Stimulated activated CD4-positive, alpha-beta T cell treated with anti-CD3 and anti-CD28 coated beads, Interleukin-4, amount 100 ng/mL, for 48 hours (primary cell): ENCODE results near the gene L1CAM.

Experiments
- DNase-seq, 2 donors: peaks; one replicate each; pipeline ENCODE4 v3.0.0-alpha.2; 2020; ENCODE audit warnings: low read depth in 2 of 2

Gene L1CAM

DNA sequence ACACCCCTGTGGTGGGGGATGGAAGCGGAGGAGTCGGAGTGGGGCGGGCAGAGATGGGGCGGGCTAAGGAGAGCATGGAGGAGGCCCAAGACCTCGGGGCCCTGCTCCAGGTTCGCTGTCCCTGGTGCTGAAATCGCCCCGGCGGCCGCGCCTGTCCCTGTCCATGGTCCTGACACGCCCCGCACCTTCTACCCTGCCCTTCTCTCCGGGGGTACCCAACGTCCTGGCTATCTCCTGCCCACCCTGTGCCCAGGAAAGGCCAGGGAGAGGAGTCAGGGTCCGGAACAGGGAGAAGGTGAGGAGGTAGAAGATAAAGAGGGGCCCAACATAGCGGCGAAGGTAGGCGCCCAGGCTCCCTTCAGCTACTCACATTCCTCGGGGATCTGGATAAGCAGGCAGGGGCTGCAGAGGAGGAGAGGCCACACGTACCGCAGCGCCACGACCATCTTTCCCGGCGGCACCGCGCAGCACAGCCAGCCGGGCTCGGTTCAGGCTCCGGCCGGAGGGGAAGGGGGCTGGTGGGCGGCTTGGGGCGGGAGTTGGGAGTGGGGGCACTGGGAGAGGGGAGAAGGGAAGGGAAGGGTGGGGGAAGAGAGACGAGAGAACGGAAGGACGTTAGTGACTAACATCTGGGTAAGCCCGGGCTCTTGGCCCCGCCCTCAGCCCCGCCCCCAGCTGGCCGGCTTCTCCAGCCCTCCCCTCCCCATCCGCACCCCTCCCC, 10.4 kb downstream of the L1CAM start:
- DNase-seq: peak; percentile 41 to 61

DNA sequence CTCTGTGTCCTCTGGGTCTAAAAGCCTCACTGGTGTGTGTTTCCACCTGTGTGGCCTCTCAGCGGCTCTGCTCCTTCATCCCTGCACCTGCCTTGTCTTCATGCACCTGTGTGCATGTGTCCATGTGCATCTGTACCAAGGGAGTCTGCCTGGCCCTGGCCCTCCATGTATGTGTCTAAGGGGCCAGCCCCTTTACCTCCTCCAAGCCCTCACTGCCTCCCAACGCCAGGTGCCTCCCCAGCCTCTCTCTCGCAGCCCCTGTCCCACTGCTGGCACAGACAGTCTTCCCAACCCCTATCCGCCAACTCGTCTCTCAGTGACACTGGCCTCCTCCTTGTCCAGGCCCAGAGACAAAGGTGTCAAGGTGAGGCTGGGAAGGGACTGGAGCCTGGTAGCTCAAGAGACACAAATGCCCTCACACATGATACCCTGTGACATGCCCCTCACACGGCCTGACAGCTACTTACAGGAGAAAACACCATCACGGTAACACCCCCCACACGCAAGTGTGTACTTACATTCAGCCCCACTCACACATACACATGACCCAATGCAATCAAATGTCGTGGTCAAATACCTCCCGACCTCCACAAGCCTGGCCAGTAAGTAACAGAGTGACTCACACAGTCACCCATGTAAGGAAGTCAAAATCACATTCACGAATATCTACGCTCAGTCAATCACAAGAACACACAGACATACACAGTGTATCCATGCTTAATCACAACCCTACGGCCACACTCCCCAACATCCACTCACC, 11.4 kb downstream of the L1CAM start:
- DNase-seq: no peak

DNA sequence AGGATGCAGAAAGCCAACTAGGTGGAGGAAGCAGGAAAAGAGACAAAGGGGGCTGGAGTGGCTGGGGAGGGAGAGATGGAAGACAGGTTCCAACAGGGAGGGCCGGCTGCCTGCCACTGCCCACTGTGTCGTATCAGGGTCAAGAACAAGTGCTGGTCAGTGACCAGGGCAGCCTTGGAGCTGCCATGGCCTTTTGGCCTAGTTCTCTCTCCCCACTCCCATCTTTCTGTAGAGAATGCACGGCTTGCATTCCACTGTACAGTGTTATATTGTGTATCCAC, 11.9 kb downstream of the L1CAM start:
- no peak for DNase-seq

DNA sequence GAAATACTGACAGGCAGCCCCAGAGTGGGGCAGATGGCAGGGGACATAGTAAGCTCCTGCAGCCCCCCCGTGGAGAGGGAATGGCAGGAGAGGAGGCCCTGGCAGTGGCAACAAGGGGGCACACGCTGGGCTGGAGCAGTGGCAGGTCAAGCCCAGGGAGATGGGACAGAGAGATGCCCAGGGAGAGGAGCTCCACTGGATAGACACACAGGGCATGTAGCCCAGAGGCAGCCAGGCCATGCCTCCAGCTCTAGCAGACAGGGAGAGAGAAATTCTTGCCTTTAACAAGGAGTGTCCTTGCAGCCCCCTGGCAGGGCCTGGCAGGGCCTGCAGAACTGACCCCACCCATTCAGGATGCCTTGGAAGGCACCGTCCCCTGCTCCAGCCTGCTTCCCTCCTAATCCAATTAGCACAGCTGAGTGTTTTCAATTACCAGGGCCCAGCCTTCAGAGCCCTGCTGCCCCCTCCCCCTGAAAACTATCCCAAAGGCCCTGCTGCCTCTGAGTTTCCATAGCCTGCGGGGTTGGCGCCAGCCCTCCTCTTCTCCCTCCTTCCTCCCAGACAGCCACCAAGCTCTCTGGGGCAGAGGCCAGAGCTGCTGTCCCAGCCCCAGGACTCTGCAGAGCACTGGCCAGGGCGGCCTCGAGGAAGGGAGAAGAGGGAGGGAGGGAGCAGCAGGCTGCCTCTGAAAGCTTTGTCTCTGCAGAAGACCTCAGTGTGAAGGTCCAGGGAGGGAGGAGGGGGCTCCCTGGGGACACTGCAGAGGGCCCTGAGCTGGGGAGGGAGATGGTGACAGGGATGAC, 12.5 kb downstream of the L1CAM start:
- no peak for DNase-seq

DNA sequence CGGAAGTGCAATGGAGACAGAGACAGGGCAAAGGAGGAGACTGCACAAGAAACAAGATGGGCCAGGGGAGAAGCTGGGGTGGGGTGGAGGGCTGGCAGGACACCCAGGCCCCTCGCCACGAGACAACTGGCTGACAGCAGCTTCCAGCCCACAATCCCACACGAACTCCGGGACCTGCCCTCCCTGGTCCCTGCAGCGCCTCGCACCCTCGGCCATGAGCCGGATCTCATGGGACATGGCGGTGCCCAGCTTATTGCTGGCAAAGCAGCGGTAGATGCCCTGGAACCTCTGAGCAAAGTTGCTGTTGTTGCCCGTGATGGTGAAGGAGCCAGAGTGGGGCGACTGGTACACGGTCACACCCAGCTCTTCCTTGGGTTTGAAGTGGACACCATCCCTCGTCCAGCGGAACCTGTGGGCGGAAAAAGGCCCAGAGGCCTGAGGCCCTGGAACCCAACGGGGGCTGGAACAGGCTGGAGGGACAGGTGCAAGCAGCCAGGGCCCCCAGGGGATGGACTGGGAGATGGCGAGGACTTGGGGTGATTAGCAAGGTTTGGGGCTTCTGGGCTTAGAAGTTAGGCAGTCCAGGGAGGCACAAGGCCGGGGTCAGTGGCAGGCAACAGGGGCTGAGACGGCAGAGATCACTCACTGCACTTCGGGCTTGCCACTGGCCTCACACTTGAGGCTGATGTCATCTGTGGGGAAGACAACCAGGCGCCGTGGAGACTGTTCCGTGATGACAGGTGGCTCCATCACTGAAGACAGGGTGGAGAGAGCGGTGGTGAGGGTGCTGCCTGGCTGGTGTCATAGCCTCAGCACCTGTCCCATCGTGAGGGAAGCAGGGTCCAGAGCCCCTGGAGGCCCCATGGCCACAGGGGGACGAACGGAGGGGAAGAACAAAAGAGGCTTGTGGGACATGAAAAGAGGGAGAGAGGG, 13.8 kb downstream of the L1CAM start:
- DNase-seq: no peak

DNA sequence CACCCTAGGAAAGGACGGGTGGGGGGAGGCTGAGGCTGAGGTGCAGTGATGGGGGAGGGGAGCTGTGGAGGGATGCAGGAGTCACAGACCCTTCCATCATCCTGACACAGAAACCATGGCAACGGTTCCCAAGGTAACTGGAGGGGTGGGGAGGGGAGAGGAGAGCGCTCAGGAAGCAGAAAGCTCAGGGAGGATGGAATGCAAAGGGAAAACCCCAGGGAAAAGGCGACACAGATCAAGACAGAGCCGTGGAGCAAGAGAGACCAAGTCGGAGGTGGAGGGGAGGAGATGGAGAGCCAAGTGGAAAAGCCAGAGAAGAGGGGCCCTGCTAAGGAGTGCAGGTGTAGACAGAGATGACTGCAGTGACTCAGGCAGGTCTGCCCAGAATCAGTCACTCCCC, 14.5 kb downstream of the L1CAM start:
- DNase-seq: no peak

DNA sequence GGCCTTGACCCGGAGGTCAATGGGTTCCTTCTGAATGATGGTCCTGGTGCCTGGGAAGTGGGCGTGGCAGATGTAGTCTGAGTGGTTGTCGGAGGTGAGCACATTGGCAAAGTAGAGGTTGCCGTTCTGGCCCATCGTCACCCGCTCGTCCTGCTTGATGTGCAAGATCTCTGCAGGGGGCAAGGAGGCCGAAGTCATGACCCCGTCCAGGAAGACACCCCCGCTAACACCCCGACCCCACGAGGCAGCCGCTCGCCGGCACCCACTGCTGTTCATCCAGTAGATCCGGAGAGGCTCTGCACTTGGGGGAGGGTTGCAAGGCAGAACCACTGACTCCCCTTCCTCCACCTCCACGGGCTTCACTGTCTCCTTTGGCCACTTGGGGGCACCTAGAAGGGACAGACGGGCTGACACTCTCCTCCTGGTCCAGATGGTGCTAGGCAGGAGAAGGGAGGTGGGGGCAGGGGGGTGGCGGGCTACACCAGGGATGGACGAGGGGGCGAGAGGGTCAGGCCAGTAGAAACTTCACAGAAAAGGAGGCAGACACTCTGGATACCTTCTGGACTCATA, 15.1 kb downstream of the L1CAM start:
- DNase-seq: no peak

DNA sequence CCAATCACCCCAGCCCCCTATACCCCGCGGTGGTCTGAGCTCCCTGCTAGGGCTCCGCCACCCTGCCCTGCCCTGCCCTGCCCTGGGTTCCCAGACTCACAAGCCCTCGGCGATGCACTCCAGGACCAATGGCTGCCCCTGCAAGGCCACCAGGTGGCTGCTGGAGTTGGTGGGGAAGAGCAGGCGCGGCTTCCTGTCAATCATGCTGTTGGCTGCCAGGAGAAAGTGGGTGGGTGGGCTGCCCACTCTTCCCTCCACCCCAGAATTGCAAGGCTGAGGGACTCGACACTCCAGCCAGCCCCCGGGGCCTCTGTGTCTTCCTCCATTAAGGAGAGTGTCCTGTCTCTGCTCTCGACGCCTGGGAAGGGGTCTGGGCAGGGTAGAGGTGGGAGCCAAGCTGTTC, 15.7 kb downstream of the L1CAM start:
- DNase-seq: no peak

DNA sequence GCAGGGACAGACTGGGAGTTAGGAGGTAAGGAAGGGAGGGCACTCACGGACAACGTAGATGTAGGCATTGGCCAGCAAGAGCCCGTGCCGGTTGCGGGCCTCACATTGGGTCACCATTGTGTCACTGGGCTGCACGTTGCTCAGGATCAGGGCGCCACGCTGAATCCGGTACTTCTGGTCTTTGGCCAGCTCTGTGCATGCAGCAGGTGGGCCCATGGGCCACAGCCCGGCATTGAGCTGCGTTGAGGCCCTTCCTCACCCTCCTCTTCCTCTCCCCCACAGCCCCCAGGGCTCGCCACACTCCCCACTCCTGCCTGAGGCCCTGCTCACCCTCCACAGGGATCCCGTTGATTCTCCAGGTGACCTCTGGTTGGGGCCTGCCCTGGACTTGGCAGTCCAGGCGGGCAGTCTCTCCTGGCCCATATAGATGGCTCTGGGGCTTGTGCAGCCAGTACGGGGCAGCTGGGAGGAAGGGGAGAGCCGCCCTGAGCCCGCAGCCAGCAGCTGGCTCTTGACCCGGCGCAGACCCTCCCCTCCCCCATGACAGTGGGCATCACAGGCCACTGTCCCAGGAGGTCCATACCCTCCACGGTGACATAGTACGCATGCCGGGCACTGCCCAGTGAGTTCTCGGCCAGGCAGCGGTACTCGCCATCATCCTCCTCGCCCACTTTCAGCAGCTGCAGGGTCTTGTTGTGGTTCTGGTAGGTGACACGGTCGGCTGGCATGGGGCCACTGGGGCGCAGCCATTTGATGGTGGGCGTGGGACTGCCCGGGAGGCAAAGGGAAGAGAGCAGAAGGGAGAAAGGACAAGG, 16.3 kb downstream of the L1CAM start:
- no peak for DNase-seq

DNA sequence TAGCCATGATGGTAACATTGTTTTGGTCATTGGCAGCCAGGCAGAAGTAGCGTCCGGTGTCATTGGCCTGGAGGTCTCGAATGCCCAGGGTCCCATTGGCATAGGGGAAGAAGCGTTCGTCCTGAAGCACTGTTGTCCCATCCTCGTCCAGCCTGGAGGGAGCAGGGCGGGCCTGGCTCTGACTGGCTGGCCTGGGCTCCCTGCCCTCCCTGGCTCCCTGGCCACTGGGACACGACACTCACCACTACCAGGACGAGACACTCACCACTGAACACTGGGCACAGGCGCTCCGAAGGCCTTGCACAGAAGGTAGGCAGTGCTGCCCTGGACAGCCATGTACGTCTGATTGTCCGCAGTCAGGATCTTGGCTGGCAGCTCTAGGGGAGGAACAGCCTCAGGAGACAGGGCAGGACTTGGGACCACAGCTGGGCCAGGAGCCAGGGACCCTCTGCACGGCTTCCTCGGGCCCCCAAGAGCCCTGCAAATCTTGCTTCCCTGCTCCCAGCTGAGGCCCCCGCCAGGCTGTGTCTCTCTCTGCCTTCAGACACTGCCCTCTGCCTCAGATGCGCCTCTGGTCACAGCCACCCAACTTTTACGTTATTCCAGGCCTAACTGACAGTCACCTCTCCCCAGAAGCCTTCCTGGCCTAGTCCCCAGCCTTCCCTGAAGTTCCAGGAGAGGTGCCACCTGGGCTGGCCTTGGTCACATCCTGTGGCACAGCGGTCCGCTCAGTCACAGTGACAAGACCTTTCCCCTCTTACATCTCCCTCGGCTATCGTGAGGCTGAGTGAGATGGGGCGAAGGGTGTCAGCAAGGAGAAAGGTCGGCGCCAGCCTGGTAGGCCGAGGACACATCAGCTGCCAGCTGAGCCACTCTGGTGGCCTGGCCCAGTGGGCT, 17.1 kb downstream of the L1CAM start:
- no peak for DNase-seq

DNA sequence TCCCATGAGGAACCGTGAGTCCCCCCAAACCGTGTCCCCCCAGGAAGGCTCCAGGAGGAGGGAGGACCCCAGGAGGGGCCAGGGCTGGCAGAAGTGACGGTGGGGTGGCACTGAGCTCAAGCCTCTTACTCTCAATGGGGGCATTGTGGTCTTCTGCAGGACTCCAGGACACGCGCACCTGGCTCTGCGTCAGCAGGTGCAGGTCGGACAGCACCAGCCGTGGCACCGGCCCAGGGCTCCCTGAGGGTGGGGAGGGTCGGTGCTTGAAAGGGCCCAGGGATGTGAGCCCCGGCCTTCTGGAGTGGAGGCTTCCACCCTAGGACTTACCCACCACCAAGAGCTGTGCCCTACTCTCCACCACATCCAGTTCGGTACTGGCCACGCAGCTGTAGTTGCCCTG, 18.3 kb downstream of the L1CAM start:
- no peak for DNase-seq

DNA sequence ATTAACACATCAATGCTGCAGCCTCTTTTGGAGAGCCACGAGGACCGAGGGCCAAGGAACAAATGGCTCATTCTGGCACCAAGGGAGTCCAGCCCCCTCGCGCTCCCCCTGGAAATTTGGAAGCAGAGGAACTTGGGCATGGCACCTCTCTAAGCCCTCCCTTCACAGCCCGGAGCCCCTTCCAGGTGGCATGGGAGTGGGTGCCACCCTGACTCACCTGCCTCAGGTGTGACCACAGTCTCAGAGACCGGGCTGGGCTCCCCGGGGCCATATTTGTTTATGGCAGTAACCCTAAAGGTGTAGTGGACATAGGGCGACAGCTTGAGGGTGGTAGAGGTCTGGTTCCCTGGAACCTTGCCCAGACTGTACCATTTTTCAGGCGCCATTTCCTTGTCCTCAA, 18.8 kb downstream of the L1CAM start:
- DNase-seq: no peak

DNA sequence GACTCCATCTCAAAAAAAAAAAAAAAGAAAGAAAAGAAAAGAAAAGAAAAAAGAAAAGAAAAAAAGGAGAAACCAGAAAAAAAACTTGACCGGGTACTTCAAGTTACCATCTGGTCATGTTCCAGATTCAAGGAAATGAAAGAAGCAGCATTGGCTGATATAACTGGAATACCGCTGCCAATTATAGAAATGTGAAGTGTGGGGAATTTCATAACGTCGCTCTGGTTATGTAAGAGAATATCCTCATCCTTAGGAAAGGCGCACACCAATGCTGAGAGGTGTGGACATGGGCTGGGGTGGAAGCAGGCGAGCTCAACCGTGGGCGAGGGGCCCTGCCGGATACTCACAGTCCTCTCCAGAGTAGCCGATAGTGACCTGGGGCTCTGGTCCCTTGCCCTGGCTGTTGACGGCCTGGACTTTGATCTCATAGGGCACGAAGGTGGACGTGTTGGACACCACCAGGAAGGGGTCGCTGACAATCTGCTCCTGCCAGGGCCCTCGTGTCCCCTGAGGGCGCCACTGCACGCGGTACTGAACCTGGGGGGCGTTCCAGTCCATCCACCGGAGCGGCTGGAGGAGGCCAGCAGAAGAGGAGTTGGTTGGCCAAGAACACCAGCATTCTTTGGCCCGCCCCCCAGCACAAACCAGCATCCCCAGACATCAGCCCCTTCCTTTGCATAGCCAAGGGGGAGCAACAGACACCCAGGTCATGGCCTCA, 19.5 kb downstream of the L1CAM start:
- no peak for DNase-seq

DNA sequence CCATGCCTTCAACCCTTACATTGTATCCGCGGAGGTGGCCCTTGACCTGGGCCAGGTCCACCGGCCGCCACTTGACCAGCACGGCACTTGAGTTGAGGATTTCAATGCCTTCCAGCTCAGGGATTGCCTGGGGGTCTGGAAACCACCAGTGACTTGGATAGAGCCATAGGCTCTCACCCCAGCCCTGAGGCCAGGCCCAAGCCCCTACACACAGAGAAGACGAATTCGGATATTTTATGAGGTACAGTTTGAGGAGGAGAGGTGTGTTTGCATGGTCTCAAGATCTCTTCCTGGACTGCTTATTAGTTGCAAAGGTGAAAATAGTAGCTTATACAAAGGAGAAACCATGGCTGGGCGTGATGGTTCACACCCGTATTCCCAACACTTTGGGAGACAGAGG, 20.3 kb downstream of the L1CAM start:
- no peak for DNase-seq

DNA sequence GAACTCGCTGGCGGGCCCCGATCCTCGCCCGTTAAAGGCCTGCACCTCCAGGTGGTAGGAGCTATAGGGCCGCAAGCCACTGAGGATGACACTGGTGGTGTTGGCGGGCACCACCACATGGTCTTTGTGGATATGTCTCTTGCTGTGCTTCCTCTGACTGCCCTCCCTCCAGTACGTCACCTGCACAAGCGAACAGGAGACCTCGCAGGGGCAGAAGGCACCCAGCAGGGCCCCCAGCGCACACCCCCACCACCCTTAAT, 20.7 kb downstream of the L1CAM start:
- DNase-seq: no peak

DNA sequence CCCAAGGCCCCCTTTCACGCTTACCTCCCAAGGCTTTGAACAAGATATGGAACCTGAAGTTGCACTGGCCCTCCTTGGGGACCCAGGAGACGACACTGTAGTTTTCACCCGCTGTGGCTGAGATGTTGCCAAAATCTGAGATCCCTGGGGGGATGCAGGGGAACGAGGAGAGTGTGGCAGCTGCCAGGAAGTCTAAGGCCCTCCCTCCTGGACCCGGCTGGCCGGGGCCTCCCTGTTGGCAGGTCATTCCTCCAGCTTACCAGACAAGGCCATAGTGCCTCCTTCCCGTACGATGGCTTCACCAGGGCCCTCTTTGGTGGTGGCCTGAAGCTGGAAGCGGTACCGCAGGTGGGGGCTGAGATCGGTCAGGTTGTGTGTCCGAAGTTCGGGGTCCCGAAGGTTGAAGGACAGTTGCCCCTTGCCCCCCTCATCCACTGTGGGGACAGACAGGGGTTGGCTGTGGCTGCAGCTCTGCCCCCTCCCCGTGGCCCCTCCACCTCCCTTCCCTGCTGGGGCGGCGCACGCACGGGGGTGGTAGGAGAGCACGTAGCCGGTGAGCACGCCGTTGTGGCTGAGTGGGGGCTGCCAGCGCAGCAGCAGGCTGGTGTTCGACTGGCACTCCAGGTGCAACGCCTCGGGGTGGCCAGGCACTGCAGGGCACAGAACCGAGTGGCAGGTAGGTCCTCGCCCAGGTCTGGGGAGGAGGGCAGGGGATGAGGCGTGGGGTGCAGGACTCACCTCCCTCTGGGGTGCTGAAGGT, 21.2 kb downstream of the L1CAM start:
- DNase-seq: no peak

DNA sequence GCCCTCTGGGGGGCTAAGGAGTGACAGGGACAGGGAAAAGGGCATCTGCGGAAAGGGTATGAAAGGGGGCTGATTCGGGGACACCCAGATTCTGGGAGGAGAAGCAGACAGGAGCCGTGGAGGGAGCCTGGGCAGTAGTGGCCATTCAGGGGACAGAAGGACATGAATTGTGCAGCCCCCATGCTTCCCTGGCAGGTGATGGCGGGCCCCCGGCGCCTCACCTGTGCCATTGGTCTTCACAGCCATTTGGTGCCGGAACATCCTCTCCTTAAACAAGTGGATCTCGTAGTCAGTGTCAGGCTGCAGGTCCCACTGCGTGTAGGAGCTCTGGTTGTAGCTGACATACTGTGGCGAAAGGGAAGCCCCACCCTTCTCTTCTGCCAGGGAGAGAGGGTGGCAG, 21.9 kb downstream of the L1CAM start:
- DNase-seq: no peak

DNA sequence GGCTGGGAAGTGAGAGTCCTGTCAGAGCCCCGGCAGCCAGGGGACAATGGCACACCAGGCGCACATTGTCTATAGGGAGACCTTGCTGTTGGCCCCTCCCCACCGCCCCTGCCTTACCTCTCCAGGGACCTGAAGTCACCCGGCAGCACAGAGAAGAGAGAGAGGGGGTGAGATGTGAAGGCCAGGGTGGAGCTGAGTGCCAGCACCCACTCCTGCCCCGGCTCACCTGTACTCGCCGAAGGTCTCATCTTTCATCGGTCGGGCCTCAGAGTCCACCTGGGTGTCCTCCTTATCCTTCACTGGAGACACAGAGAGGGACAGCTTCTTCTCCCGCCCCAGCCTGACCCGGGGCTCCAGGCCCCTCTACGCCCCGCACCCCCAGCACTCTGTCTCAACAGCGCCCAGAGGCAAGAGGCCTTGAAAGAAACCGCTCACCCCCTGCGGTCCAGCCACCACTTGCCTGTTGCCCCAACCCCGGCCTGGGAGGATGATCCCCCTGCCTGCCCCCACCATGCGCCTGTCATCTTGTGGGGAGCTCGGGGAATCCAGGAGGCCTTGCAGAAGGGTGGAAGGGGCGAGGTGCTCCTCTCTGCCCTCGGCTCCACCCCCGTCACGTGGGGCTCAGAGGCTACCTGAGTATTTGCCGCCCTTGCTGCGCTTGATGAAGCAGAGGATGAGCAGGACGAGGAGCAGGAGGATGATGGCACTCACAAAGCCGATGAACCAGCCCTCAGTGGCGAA, 22.6 kb downstream of the L1CAM start:
- DNase-seq: no peak
